Neural cell (in vitro differentiated cells): Measurements from ENCODE around the gene HDGFL3. TPM values are rescaled to one million over a fixed set of nuclear protein-coding genes. Genes with fewer than 3 reads are reported as not detected.

ENCODE experiments used
- H2AFZ ChIP-seq: fragments of 200-600, 300-800 bp; sonication (generic), shearing (Covaris generic); 2 replicates; pipeline ENCODE4 v1.6.0; 2014; ENCODE audit warnings: low read depth, mild to moderate bottlenecking, antibody characterized with exemption, low read length, moderate library complexity
- H3F3A ChIP-seq: fragments of 200-600 bp; shearing (Covaris generic); 2 replicates; pipeline ENCODE4 v1.6.1; 2016; ENCODE audit warnings: mild to moderate bottlenecking, moderate library complexity, mixed read lengths, antibody characterized with exemption, low read length; ENCODE audit not compliant: insufficient read depth, poor library complexity, severe bottlenecking
- H3K27ac ChIP-seq: fragments of 200-600, 300-800 bp; sonication (generic), shearing (Covaris generic); 2 replicates; pipeline ENCODE4 v1.5.1; 2014; ENCODE audit warnings: mild to moderate bottlenecking, low read length, moderate library complexity
- H3K27me3 ChIP-seq: fragments of 300-800, 200-600 bp; sonication (generic), shearing (Covaris generic); 2 replicates; pipeline ENCODE4 v1.6.0; 2014; ENCODE audit warnings: mild to moderate bottlenecking, low read depth, low read length, moderate library complexity; ENCODE audit not compliant: insufficient read depth
- H3K36me3 ChIP-seq: fragments of 300-800, 200-600 bp; sonication (generic), shearing (Covaris generic); 2 replicates; pipeline ENCODE4 v1.5.1; 2014; ENCODE audit warnings: mild to moderate bottlenecking, antibody characterized with exemption, low read length, moderate library complexity; ENCODE audit not compliant: insufficient read depth
- H3K4me2 ChIP-seq: fragments of 300-800, 200-600 bp; sonication (generic), shearing (Covaris generic); 2 replicates; pipeline ENCODE4 v1.6.0; 2014; ENCODE audit warnings: mild to moderate bottlenecking, low read length
- H3K4me3 ChIP-seq: fragments of 300-800, 200-600 bp; sonication (generic), shearing (Covaris generic); 2 replicates; pipeline ENCODE4 v1.5.1; 2014; ENCODE audit warnings: mild to moderate bottlenecking, low read length, moderate library complexity
- H3K79me2 ChIP-seq: fragments of 200-600 bp; shearing (Covaris generic); replicated peaks from 2 replicates; pipeline ENCODE4 v1.6.0; 2014; ENCODE audit warnings: mild to moderate bottlenecking, low read length, moderate library complexity; ENCODE audit not compliant: insufficient read depth
- H3K9ac ChIP-seq: fragments of 300-800, 200-600 bp; sonication (generic), shearing (Covaris generic); 2 replicates; pipeline ENCODE4 v1.6.1; 2016; ENCODE audit warnings: mild to moderate bottlenecking, low read length, mixed read lengths
- H3K9me2 ChIP-seq: fragments of 200-600 bp; shearing (Covaris generic); 2 replicates; pipeline ENCODE4 v1.6.1; 2016; ENCODE audit warnings: mild to moderate bottlenecking, low read length, mixed read lengths; ENCODE audit not compliant: insufficient read depth
- H3K9me3 ChIP-seq: fragments of 200-600, 300-800 bp; sonication (generic), shearing (Covaris generic); 2 replicates; pipeline ENCODE4 v1.6.1; 2016; ENCODE audit warnings: mild to moderate bottlenecking, mixed run types, low read length, moderate library complexity, mixed read lengths
- H4K20me1 ChIP-seq: fragments of 200-600 bp; shearing (Covaris generic); 2 replicates; pipeline ENCODE4 v1.6.1; 2016; ENCODE audit warnings: mild to moderate bottlenecking, mixed run types; ENCODE audit not compliant: insufficient read depth
- CTCF ChIP-seq: fragments of 450-650 bp; IDR thresholded peaks from 2 replicates; pipeline ENCODE4 v1.5.1; 2014; ENCODE audit warnings: antibody characterized with exemption, mild to moderate bottlenecking, moderate library complexity; ENCODE audit not compliant: poor library complexity, severe bottlenecking
- EP300 ChIP-seq: fragments of 450-650 bp; conservative IDR thresholded peaks from 2 replicates; pipeline ENCODE4 v1.6.1; 2014; ENCODE audit warnings: antibody characterized with exemption, mild to moderate bottlenecking, moderate library complexity; ENCODE audit not compliant: poor library complexity, severe bottlenecking
- EZH2 ChIP-seq: fragments of 200-600, 300-800 bp; shearing (Covaris generic), sonication (generic); IDR thresholded peaks from 2 replicates; pipeline ENCODE4 v1.6.1; 2014; ENCODE audit warnings: antibody characterized with exemption, low read length, borderline replicate concordance, mild to moderate bottlenecking; ENCODE audit not compliant: insufficient read depth, poor library complexity, severe bottlenecking
- MXI1 ChIP-seq: fragments of 450-650 bp; conservative IDR thresholded peaks from 2 replicates; pipeline ENCODE4 v1.6.1; 2014; ENCODE audit warnings: antibody characterized with exemption, mild to moderate bottlenecking; ENCODE audit not compliant: poor library complexity, severe bottlenecking
- POLR2AphosphoS5 ChIP-seq: IDR thresholded peaks from 2 replicates; pipeline ENCODE4 v1.6.1; 2012
- RAD21 ChIP-seq: fragments of 450-650 bp; conservative IDR thresholded peaks from 2 replicates; pipeline ENCODE4 v1.6.1; 2014; ENCODE audit warnings: antibody characterized with exemption, mild to moderate bottlenecking, moderate library complexity
- REST ChIP-seq: IDR thresholded peaks from 2 replicates; pipeline ENCODE4 v1.6.1; 2012; ENCODE audit warnings: borderline replicate concordance
- SMC3 ChIP-seq: fragments of 450-650 bp; conservative IDR thresholded peaks from 2 replicates; pipeline ENCODE4 v1.6.1; 2014; ENCODE audit warnings: antibody characterized with exemption, mild to moderate bottlenecking, moderate library complexity; ENCODE audit not compliant: poor library complexity
- TAF1 ChIP-seq: IDR thresholded peaks from 2 replicates; pipeline ENCODE4 v1.6.1; 2012; ENCODE audit warnings: low read depth
- polyA plus RNA-seq: library from polyadenylated mRNA; depleted of rRNA; stranded (reverse); fragments of >200 nt; gene quantifications from 2 replicates; pipeline ENCODE4 v1.2.3, GENCODE V29; 2014

The HDGFL3 gene
- polyA plus RNA-seq, 1 donor from 2014 or later: 339 TPM

GRCh38 chr15:83132861-83133523, 74.6 kb downstream of the HDGFL3 start:
- Histone ChIP-seq H3K9me3 (no peaks in the 10 kb centered on the region), H3K9me2 (no peaks in the 10 kb centered on the region)
- TF ChIP-seq MXI1 (no peak), EP300 (no peak), CTCF (no peak), TAF1 (no peak), RAD21 (no peak), SMC3 (no peak), REST (no peak), EZH2 (no peak), POLR2AphosphoS5 (no peak)

DNA sequence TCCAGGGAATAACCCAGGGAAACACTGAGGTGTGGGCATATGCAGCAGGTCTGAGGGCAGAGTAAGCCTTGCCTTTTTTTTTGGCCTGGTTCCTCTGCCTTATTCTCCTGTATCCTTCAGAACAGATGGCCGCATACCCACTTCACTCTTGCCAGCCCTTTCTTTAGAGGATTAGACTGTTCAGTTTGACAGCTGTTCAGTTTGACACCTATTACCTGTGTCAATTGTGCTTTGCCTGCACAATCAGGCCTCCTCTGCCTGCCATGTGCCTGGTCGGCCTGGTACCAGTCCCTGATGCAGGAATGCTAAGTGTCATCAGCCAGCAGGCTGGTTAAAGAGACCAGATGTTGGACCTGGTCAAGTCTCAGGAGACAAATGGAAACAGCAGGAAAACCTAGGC, 77.8 kb downstream of the HDGFL3 start:
- no peaks in the 10 kb centered on the region for H3K9me2 ChIP-seq
- H3K36me3 ChIP-seq: peaks cover 13% of the 10 kb centered on the region
- no peaks in the 10 kb centered on the region for H3K79me2 ChIP-seq
- H4K20me1 ChIP-seq: no peaks in the 10 kb centered on the region
- H3K9ac ChIP-seq: no peak overlapping the region
- H3K4me2 ChIP-seq: no peak overlapping the region
- H3K9me3 ChIP-seq: no peaks in the 10 kb centered on the region
- H3K27ac ChIP-seq: no peak overlapping the region
- TF ChIP-seq POLR2AphosphoS5: no peak
- no peaks in the 10 kb centered on the region for H3F3A ChIP-seq
- H3K27me3 ChIP-seq: no peaks in the 10 kb centered on the region
- H2AFZ ChIP-seq: no peak overlapping the region
- H3K4me3 ChIP-seq: no peak overlapping the region

More at GRCh38 chr15:83132861-83133523, 74.6 kb downstream of the HDGFL3 start:
- Histone ChIP-seq H3F3A (no peaks in the 10 kb centered on the region), H3K79me2 (no peaks in the 10 kb centered on the region), H2AFZ (no peak overlapping the region), H3K4me3 (no peak overlapping the region), H3K4me2 (no peak overlapping the region), H4K20me1 (no peaks in the 10 kb centered on the region), H3K9ac (no peak overlapping the region), H3K36me3 (peaks cover 14% of the 10 kb centered on the region), H3K27ac (no peak overlapping the region), H3K27me3 (no peaks in the 10 kb centered on the region)
